ENCODE results near the gene CKS1B.

- TF ChIP-seq, protein P1, sequence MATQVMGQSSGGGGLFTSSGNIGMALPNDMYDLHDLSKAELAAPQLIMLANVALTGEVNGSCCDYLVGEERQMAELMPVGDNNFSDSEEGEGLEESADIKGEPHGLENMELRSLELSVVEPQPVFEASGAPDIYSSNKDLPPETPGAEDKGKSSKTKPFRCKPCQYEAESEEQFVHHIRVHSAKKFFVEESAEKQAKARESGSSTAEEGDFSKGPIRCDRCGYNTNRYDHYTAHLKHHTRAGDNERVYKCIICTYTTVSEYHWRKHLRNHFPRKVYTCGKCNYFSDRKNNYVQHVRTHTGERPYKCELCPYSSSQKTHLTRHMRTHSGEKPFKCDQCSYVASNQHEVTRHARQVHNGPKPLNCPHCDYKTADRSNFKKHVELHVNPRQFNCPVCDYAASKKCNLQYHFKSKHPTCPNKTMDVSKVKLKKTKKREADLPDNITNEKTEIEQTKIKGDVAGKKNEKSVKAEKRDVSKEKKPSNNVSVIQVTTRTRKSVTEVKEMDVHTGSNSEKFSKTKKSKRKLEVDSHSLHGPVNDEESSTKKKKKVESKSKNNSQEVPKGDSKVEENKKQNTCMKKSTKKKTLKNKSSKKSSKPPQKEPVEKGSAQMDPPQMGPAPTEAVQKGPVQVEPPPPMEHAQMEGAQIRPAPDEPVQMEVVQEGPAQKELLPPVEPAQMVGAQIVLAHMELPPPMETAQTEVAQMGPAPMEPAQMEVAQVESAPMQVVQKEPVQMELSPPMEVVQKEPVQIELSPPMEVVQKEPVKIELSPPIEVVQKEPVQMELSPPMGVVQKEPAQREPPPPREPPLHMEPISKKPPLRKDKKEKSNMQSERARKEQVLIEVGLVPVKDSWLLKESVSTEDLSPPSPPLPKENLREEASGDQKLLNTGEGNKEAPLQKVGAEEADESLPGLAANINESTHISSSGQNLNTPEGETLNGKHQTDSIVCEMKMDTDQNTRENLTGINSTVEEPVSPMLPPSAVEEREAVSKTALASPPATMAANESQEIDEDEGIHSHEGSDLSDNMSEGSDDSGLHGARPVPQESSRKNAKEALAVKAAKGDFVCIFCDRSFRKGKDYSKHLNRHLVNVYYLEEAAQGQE (IDR thresholded peaks at IDR 0.05; ENCODE audit: low read depth), result no peak
- no peak for TF ChIP-seq NFIC (IDR thresholded peaks at IDR 0.05)
- TF ChIP-seq, protein P2, sequence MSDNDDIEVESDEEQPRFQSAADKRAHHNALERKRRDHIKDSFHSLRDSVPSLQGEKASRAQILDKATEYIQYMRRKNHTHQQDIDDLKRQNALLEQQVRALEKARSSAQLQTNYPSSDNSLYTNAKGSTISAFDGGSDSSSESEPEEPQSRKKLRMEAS (IDR thresholded peaks at IDR 0.05), result no peak
- TF ChIP-seq ZBTB7A (IDR thresholded peaks at IDR 0.05; ENCODE audit: low read depth), result no peak
These were observed 20.9 kb upstream of the CKS1B start for GRCh38 chr1:154953611-154954038.
